Activated CD8-positive, alpha-beta memory T cell treated with anti-CD3 and anti-CD28 coated beads for 1 hour (primary cell): ENCODE results near the gene NDUFV1.
A peak's percentile ranks its signal among the peaks of the same experiment; 100 is the strongest.
"Not testable (repeated sequence)": the region's sequence is repeated elsewhere in the genome, so short reads cannot be mapped to it uniquely, and the experiment has no call there.

Experiments used
- DNase-seq, 2 donors: peaks; one replicate each; pipeline ENCODE4 v3.0.0-alpha.2; 2020; ENCODE audit warnings: low read depth in 1 of 2; ENCODE audit errors: extremely low read depth in 1 of 2

The NDUFV1 gene

DNA sequence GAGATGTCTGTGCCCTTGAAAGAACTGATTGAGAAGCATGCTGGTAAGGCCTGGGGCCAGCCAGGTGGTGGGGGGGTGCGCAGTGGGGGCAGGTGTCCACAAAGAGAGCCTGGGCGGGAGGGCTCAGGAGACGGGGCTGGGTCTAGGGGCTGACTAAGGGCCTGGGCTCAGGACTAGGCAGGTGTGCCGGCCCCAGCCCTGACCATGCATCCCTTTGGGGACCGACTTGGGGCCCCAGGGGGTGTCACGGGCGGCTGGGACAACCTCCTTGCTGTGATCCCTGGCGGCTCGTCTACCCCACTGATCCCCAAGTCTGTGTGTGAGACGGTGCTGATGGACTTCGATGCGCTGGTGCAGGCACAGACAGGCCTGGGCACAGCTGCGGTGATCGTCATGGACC, 4.4 kb downstream of the NDUFV1 start:
- DNase-seq, result no peak

DNA sequence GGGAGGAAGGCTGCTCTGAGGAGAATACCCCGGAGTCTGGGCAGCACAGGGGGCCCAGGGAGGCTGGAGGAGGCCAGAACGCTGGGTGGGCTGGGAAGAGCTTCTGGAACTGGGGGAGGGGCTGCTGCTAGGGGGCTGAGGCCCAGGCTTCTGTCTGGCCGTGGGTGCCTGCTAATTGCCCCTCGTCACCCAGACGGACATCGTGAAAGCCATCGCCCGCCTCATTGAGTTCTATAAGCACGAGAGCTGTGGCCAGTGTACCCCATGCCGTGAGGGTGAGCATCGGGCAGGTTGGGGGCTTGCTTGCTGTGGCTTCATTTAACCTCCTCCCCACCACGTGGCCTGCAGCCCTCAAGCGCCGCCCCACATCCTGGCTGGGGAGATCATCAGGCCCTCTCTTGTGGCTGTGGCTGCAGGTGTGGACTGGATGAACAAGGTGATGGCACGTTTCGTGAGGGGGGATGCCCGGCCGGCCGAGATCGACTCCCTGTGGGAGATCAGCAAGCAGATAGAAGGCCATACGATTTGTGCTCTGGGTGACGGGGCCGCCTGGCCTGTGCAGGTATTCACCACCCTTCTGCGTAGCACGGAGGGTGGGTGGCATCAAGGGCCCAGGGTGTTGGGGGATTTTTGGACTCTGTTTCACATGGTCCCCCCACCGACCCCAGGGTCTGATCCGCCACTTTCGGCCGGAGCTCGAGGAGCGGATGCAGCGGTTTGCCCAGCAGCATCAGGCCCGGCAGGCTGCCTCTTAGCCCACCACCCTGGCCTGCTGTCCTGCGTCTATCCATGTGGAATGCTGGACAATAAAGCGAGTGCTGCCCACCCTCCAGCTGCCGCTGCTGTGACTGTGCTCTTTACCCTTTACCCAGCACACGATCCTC, 5.2 kb downstream of the NDUFV1 start:
- DNase-seq, result no peak

DNA sequence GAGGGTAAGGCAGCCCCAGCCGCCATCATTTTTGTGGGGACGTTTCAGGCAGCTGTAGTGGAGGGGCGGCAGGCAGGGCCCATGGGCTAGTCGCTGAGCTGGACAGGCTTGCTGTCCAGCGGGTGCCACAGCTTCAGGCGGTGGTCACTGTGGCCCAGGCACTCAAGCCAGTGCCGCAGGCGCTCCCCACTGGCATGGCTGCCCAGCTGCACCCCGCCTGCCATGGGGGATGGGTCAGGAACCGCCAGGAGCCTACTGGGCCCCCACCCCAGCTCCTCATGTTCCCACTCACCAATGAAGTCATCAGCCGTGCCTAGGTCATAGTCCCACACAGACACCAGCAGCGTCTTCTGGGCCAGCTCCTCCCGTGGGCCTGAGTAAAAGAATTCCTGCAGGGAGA, 6.0 kb downstream of the NDUFV1 start:
- no peak for DNase-seq

DNA sequence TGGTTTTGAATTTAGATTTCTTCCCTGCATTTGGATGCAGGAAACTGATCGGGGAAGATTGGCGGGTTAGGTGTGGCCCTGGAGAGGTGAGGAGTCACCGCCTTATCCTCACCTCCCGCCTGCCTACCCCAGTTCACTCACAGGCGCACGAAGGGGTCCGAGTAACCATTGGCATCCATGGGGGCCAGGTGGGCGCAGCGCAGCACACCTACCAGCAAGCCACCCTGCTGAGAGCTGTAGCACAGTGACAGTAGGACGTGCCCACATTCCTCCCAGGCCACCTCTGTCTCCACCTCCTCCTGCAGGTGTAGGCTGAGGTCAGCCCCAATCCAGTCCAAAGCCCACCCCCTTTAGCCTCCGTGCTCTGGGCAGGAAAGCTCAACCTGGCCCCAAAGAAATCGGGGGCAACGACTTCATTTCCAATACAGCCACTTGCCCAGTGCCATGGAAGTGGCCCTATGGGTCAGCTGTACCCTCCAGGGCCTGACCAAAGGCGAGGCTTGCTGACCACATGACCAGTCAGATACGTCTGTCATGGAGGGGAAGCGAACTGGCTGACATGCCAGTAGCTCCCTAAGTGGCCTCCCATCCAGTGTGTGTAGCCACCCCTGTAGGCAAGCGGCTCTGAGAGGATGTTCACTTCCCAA, 6.7 kb downstream of the NDUFV1 start:
- DNase-seq, result no peak

DNA sequence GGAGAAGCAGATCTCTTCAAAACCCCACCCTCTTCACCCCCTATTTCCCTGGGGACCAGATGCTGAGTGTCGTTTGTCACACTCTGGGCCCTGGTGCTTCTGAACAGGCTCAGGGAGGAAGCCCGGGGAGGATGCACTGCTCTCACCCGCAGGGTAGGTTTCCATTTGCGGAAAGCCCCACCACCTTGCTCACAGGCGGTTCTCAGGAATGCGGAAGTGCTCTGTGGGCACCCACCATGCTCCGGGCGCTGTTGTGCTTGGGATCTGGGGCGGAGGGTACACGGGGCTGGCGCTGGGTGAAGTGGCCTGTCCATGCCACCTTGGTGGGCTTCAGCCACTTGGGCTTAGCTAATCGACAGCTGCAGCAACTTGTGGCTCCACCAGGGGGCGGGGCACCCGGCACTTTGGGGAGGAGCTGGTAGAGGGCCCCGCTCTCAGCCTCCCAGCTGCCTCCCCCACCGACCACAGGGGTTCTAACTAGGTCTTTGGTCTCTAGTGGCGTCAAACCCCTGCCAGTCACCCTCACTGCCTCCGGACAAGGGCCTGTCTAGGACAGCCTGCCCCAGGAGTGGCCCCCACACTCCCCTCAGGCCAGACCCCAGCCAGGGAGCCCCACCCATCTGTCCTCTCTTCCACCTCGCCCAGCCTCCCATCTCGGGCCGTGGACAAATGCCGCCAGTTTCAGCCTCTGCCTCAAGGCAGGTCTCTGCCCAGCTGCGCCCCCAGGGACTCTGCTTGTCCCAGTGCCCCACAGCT, 7.4 kb downstream of the NDUFV1 start:
- peak; percentile 58 to 73 for DNase-seq

DNA sequence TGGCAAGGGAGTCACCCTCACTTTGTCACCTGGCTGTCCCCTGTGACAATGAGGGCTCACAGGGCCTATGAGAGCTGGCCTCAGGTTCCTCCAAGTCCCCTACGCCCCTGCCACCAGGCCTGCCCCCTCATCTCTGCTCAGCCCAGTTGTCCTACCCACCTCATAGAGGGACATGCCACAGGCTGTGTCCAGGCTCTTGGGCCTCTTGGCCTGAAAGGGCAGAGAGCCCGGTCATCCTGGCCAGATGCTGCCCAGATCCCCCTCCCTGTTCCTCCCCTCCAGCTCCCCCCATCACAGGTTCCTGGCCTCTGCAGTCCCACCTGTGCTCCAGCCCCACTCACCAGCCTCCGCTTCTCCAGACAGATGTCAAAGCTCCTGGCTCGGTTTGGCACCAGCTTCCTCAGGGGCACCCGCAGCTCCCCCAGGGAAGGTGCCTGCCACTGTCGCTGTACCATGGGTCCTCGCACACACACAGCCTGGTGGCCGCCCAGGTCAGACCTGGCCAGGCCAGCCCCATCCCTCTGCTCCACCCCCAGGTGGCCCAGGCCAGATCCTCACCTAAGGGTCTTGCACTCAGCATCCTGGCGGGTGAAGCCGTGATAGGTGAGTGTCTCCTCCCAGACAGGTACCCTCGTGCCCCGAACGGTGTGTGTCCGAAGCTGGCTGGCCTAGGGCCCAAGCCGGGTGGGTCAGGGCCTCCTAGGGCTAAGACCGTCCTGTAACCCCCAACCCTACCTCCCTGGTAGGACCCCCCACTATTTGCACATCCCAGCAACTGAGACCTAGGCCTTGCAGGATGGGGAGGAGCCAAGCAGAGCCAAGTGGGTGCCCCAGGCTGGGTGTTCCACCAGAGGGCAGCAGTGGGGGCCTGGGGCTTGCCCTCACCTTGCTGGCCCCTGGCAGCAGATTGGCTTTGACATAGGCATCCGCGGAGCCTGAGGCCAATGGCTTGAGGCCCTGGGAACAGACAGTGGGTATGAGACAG, 8.3 kb downstream of the NDUFV1 start:
- peak in 1 of 2 donors; percentile 24 for DNase-seq

DNA sequence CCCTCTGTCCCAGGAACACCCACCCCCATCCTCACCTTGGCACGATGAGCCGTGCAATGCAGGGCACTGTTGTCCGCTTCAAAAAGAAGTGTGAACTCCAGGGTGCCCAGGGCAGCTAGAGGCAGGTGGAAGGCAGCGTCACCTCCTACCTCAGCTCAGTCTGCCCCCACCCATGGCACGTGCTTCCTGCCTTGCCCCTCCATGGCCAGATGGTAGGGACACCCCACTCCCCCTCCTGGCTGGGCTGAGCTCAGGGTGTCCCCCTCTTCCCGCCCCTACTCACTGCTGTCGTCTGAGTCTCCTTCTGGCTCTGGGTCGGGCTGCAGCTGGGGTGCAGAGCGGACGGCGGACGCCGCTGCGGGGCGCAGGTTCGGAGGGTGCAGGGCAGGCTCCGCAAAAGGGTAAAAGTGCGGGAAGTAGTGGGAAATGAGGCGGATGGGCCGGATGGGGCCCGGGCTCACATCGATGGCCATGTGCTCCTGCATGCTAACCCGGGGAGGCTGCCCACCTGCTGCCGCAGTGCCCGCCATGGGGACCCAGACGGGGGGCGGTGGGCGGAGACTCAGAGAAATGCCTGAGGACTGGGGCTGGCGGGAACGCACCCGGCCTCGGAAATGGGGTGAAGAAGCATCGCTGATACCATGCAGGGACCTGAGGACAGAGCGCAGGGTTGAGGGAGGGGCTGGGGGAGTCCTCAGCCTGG, 9.1 kb downstream of the NDUFV1 start:
- no peak for DNase-seq

DNA sequence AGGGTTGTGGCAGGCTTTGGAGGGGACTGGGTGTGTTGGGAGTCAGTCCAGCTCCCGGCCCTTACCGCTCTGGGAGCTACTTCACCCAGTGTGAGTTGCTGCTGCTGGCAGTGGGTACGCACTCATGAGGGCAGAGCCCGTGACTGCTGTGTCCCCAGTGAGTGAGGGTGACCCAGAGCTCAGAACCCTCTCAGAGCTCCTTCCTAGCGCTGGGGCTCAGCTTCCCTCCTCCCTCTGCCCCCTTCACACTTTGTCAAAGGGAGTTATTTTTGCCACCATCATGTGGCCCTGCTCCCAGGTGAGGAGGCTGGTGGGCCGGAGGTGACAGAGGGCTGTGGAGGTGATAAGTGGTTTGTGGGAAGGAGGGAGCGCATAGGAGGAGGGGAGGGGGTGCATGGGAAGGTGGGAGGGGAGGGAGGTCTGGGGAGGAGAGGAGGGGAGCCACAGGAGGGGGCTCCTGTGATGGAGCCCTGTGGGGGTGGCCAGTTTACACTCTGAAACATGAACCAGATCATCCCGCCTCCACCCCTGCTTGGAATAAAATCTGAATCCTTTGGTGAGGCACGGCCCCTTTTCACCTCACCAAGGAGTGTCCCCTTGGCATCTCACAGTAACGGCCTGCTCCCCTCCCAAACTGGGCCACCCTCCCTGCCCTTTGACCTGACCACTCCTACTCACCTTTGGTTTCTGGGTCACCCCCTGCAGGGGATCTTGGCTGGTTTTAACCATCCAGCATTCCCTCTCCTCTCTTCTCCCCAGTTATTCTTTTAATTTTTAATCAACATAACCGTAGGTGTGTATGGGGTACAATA, 9.9 kb downstream of the NDUFV1 start:
- DNase-seq, result no peak

DNA sequence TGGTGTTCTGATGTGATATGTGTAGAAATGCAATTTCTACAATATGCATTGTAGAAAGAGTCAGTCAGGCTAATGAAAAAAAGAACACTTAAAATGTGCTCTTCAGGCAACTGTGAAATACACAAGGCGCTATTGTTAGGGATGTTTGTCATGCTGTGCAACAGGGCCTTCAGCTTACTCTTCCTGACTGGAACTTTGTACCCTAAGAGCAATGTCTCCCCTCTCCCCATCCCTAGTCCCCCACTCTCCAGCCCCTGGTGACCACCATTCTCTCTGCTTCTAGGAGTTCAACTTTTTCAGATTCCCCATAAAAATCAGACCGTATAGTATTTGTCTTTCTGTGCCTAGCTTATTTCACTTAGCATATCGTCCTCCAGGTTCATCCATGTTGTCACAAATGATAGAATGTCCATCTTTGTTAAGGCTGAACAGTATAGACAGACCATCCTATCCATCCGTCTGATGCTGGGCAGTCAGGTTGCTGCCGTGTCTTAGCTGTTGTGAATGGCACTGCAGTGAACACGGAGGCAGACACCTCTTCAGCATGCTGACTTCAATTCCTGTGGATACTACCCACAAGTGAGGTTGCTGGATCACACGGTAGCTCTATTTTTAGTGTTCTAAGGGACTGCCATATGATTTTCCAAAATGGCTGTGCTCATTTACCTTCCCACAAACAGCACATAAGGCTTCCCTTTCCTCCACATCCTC, 10.7 kb downstream of the NDUFV1 start:
- DNase-seq, result no peak

DNA sequence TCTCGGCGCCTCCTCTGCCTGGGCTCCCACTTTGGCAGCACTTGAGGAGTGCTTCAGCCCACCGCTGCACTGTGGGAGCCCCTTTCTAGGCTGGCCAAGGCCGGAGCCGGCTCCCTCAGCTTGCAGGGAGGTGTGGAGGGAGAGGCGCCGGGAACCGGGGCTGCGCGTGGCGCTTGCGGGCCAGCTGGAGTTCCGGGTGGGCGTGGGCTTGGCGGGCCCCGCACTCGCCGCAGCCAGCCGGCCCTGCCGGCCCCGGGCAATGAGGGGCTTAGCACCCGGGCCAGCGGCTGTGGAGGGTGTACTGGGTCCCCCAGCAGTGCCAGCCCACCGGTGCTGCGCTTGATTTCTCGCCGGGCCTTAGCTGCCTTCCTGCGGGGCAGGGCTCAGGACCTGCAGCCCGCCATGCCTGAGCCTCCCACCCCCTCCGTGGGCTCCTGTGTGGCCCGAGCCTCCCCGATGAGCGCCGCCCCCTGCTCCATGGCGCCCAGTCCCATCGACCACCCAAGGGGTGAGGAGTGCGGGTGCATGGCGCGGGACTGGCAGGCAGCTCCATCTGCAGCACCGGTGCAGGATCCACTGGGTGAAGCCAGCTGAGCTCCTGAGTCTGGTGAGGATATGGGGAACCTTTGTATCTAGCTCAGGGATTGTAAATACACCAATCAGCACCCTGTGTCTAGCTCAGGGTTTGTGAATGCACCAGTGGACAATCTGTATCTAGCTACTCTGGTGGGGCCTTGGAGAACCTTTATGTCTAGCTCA, 12.3 kb downstream of the NDUFV1 start:
- not testable (repeated sequence) for DNase-seq

DNA sequence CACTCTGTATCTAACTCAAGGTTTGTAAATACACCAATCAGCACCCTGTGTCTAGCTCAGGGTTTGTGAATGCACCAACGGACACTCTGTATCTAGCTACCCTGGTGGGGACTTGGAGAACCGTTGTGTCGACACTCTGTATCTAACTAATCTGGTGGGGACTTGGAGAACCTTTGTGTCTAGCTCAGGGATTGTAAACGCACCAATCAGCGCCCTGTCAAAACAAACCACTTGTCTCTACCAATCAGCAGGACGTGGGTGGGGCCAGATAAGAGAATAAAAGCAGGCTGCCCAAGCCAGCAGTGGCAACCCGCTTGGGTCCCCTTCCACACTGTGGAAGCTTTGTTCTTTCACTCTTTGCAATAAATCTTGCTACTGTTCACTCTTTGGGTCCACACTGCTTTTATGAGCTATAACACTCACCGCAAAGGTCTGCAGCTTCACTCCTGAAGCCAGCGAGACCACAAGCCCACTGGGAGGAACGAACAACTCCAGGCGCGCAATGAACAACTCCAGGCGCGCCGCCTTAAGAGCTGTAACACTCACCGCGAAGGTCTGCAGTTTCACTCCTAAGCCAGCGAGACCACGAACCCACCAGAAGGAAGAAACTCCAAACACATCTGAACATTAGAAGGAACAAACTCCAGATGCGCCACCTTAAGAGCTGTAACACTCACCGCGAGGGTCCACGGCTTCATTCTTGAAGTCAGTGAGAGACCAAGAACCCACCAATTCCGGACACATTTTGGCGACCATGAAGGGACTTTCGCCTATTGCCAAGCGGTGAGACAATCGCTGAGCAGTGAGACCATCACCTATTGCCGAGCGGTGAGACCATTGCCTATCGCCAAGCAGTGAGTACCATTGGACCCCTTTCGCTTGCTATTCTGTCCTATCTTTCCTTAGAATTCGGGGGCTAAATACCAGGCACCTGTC, 13.2 kb downstream of the NDUFV1 start:
- DNase-seq, result not testable (repeated sequence)

DNA sequence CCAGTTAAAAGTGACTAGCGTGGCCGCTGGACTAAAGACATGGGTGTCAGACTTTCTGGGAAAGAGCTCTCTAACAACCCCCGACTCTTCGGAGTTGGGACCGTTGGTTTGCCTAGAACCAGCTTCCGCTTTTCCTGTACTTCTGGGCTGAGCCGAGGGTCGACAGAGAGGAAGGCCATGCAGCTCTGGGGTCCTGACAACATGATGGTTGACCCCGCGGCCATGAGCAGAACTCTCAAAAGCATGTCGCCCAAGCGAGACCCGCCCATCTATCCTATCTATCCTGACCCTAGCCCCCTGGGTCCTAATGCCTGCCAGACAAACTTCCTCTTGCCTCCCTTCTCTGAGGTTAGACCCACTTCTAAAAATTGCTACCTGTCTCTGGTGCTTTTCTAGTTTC, 13.9 kb downstream of the NDUFV1 start:
- DNase-seq, result not testable (repeated sequence)

DNA sequence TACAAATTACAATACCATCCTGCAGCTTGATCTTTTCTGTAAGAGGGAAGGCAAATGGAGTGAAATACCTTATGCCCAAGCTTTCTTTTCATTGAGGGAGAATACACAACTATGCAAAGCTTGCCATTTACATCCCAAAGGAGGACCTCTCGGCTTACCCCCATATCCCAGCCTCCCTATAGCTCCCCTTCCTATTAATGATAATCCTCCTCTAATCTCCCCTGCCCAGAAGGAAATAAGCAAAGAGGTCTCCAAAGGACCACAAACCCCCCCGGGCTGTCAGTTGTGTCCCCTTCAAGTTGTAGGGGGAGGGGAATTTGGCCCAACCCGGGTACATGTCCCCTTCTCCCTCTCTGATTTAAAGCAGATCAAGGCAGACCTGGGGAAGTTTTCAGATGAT, 15.2 kb downstream of the NDUFV1 start:
- DNase-seq, result not testable (repeated sequence)

DNA sequence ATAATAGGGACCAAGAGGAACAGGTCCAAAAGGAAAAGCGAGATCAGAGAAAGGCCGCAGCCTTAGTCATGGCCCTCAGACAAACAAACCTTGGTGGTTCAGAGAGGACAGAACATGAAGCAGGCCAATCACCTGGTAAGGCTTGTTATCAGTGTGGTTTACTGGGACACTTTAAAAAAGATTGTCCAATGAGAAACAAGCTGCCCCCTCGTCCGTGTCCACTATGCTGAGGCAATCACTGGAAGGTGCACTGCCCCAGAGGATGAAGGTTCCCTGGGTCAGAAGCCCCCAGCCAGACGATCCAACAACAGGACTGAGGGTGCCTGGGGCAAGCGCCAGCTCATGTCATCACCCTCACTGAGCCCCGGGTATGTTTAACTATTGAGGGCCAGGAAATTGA, 16.2 kb downstream of the NDUFV1 start:
- DNase-seq, result not testable (repeated sequence)

DNA sequence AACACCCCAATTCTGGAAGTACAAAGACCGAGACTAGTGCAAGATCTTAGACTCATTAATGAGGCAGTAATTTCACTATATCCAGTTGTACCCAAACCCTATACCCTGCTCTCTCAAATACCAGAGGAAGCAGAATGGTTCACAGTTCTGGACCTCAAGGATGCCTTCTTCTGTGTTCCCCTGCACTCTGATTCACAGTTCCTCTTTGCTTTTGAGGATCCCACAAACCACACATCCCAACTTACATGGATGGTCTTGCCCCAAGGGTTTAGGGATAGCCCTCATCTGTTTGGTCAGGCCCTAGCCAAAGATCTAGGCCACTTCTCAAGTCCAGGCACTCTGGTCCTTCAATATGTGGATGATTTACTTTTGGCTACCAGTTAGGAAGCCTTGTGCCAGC, 17.1 kb downstream of the NDUFV1 start:
- not testable (repeated sequence) for DNase-seq

DNA sequence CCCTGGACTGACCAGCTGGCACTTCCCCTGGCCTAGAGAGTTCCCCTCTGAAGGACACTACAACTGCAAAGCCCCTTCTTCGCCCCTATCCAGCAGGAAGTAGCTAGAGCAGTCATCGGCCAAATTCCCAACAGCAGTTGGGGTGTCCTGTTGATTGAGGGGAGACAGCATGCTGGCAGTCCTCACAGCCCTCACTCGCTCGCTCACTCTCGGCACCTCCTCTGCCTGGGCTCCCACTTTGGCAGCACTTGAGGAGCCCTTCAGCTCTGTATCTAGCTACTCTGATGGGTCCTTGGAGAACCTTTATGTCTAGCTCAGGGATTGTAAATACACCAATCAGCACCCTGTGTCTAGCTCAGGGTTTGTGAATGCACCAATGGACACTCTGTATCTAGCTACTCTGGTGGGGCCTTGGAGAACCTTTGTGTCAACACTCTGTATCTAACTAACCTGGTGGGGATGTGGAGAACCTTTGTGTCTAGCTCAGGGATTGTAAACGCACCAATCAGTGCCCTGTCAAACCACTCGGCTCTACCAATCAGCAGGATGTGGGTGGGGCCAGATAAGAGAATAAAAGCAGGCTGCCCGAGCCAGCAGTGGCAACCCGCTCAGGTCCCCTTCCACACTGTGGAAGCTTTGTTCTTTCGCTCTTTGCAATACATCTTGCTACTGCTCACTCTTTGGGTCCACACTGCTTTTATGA, 19.5 kb downstream of the NDUFV1 start:
- DNase-seq, result not testable (repeated sequence)
